ENCODE results near the gene ATP12A.
"Not testable (repeated sequence)": the region's sequence is repeated elsewhere in the genome, so short reads cannot be mapped to it uniquely, and the experiment has no call there.

ATP12A gene

DNA sequence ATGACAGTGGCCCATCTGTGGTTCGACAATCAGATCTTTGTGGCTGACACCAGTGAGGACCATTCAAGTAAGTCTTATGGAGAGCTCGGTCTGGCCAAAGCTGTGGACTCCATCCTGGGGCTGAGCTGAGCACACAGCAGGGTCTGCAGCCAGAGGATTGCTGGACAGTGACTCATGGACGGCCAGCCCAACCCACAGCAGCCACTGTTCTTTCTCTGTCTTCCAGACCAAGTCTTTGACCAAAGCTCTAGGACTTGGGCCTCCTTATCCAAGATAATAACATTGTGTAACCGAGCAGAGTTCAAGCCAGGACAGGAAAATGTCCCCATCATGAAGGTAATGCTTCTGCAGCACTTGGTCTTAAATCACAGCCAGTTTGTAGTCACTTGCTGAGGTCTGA is 12.4 kb downstream of the ATP12A start:
- no peak for DNase-seq

DNA sequence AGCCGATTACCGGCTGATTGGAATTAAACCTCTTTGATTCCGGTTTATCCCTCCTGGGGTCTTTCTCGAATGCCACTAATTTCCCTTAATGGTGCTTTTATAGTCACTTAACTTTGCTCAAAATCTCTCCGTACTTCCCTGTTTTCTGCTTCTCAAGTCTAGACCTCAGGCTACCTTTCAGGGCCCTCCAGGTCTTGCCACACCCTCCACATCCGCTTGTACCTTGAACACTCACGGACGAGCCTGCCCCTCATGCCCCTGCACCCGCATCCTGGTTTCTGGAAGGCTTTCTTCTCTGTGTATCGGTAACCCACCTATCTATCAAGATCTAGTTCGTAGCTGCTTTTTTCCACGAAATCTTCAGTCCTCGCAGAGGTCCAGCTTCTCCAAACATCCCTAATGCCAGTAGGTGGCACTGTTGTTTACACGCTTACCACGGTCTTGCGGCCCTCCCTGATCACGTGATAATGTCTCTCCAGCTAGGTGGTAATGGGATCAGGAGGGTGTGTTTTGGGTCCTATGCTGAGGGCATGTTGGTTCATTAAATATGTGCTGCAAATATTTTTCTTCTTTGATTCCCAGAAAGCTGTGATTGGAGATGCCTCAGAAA is 13.8 kb downstream of the ATP12A start:
- DNase-seq, result peak; percentile 21

DNA sequence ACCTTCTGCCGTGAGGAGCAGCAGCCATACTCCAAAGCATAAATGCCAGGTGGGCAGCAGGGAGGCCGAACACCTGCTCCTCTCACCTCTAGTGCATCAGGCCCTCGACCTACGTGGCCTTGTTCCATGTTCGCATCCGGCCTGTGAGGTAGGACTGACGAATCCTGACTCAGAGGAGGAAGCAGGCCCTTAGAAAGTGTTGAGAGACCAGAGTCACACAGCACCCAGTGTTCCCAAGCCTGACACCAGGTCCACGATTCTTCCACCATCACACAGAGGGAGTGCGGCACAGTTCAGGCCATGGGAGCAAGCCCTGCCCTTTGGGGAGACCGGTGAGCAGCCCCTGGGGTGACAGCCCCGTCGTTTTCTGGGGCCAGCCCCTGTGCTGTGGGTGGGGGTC is 14.7 kb downstream of the ATP12A start:
- no peak for DNase-seq

DNA sequence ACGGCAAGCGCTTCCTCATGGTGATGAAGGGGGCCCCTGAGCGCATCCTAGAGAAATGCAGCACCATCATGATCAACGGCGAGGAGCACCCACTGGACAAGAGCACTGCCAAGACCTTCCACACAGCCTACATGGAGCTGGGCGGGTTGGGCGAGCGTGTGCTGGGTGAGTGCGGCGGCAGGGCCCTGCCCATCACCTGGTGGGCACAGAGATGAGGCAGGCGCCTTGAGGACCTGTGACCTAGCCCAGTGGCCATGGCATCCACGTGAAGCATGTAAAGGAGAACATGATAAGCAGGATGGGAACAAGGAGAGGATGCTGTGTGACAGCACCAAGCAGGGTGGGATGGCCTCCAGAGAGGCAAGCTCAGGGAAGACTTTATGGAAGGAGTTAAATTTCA is 18.5 kb downstream of the ATP12A start:
- no peak for DNase-seq

DNA sequence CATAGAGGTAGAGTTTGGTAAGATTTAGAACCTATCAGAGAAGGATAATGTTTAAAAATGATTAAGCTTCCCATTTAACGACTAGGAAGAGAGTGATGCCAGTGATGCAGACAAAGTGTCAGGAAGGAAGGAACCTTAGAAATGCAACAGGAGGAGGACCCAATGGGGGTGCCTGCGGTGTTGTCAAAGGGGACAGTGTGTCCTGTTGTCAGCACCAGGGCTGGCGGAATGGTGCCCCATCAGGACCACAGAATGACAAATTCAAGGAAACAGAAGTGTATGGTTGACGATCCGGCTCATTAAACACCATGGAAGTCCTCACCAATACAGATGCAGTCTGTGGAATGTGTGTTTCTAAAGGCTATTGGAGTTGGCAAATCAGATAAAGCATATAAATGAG is 19.3 kb downstream of the ATP12A start:
- DNase-seq, result no peak

DNA sequence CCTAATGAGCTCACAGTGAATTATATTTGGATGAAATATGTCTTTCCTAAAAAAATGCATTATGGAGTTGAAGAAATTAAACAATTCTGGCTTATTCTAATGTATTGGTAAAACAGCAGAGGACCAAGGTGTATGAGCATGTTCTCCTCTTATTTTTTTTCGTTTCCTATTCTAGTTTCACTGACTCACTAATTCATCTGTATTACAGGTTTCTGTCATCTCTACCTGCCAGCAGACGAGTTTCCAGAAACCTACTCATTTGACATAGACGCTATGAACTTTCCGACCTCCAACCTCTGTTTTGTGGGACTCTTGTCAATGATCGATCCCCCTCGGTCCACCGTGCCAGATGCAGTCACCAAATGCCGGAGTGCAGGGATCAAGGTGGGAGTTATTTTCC is 20.3 kb downstream of the ATP12A start:
- DNase-seq, result no peak

DNA sequence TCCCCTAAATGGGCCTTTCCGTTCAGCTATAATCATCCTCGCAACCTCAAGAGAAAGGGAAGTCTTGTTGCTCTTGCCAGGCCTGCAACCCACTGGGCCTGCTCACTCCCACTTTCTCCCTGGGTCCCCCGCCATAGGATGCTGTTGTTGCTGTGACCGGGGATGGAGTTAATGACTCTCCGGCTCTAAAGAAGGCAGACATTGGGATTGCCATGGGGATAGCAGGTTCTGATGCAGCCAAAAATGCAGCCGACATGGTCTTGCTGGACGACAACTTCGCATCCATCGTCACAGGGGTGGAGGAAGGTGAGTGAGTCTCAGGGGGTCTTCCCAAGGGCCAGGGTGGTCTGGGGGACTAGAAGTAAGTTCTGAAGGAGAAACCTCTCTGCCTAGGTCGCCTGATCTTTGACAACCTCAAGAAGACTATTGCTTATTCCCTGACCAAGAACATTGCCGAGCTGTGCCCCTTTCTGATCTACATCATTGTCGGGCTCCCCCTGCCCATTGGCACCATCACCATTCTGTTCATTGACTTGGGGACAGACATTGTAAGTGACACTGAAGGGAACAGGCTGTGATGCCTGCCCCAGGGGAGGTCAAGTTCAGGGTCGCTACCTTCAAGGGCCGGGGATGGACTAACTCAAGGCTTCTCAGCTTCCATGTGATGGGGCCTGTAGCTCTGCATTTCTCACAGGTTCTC is 26.8 kb downstream of the ATP12A start:
- DNase-seq, result no peak

DNA sequence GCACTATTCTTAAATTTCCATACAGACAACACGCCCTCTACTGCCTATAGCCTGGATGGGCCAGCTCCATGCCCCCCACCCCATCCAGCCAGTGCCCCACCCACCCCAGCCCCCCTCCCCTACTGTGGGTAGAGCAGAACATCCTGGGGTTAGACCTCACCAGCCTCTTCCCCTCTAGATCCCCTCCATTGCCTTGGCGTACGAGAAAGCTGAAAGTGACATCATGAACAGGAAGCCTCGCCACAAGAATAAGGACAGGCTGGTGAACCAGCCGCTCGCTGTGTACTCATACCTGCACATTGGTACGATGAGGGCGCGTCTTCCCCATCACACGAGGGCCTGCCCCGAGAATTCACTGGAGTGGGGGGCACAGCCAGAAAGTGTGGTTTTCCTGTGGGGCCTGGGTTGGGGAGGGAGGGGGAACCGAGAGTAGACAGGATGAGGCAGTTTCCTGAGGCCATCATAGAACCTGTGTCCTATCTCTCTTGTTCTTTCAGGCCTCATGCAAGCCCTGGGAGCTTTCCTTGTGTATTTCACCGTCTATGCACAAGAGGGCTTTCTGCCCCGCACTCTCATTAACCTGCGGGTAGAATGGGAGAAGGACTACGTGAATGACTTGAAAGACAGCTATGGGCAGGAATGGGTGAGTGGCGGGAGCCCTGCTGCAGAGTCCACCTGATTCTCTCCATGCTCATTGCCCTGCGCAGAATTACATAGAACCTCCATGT is 29.1 kb downstream of the ATP12A start:
- DNase-seq, result no peak

DNA sequence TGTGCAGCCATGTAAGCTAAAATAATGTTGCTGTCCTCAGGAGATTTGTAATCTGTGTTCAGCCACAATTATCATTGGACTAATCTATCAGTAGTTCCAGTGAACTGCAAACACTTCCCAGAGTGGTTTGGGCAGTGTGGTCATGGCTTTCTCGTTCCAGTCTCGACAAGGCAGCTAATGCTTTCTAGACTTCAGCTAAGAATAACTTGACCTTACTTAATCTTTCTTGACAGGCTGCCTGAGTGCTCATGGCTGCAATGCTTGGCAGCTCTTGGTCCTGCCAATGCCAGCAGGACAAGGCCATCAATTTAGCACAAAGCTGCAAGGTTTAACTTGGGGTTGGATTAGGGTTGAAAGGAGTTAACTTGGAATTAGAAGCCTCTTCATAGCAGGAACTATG is 32.8 kb downstream of the ATP12A start:
- no peak for DNase-seq

DNA sequence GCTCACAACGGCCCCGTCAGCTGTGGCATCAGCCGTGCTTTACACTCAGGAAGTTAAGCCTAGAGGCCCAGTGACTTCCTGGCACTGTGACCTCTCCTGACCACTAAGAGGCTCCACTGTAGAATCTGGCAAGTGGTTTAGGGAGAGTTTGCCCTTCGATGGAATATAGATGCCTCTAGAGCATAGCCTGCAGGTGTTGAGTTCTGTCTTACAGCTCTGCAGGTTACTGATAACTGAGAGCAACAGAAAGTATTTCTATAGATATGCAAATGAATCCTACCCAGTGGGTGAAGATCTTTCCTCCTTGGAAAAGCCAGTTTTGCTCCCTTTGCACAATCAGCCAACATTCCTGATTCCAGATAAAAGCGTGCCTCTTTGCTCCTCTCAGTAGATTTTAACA is 35.8 kb downstream of the ATP12A start:
- no peak for DNase-seq

DNA sequence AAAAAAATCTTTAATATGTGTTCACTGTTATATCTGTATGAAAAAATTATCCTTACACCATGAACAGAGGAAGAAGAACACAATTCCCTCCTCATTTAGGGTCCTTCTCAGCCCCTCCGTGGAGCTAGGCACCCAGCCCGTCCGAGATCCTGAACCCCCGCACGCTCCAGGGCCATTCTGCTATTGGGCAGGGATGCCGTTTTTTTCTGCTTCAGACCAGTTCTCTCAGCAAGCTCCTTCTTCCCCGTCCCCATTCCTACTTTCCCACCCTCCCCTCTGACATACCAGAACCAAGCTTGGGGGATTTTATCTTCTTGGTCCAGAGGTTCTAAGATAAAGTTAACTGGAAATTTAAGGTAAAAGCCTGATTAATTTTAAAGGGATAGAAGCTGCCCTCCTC is 36.2 kb downstream of the ATP12A start:
- no peak for DNase-seq

DNA sequence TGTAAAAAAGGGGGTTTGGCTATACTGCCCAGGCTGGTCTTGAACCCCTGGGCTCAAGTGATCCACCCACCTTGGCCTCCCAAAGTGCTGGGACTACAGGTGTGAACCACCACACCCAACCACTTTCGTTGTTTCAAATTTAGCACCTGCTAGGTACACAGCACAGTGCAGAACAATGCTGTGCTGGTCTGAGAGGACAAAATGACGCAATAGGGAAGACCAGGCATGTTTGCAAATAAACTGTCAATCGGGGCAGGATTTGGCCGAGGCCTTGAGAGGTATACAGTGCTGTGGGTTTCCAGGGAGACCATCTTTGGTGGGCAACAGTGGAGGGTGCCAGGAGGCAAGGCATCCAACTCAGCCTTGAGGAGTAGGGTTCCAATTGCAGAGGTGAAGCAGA is 37.0 kb downstream of the ATP12A start:
- DNase-seq, result no peak

DNA sequence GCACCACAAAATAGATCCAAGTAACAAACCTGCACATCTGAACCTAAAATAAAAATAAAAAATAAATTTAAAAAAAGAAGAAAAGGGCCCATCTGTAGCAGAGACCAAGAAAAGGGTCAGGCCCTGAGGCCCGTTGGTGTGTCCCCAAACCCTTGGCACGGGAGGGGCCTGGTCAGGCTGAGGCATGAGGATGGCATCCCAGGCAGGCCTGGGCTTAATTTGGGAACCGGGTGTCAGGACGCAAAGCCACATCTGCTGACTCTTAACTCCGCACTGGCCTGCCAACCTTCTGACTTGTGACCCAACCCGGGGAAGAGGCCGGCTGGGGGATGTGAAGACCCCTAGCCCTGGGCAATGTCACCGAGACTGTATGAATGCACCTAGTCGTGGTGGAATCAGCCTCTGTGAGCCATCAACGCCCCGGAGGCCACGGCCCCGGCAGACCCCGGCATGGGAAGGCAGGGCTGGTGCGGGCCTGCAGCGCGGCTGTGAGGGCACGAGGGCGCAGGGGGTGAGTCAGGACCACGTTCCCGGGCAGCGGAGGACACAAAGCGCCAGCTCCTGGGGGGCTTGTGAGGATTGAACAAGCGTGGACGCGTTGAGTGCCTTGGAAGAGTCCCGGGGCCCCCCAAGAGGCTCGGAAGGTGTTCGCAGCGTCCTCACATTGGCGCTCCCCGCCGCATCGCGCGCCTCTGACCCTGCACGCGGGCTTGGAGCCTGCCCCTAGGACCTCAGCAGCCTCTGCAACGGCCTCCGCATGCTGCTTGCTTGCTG is 38.2 kb downstream of the ATP12A start:
- DNase-seq, result no peak

DNA sequence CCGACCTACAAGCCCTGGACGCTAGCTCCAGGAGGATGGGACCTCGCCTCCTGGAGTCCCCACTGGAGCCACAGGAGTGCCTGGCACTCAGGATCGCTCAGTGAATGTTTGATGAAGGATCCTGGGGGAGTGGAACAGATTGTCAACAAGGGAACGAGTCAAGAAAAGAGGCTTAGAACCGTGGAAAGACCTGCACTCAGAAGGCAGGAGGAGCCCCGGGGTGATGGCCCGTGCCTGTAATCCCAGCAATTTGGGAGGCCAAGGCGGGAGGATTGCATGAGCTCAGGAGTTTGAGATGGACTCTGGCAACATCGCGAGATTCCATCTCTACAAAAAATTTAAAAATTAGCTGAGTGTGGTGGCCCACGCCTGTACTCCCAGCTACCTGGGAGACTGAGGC is 38.9 kb downstream of the ATP12A start:
- no peak for DNase-seq

DNA sequence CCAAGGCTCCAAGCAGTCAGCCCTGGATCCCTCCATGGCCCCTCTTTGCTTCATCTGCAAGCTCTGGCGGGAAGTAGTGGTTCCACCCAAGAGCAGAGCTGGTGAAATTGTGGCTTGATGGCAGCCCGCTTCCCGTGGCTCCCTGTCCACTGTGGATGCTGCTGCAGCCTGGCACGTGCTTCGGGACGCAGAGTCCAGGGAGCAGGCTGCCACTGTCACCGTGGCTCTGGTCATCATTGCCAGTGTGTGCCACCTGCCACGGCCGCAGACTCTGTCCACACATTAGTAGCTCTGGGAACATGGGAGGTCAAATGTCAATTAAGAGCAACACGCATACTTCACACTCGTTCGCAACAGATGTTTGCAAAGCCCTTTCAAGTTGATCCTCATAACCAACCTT is 43.0 kb downstream of the ATP12A start:
- no peak for DNase-seq

DNA sequence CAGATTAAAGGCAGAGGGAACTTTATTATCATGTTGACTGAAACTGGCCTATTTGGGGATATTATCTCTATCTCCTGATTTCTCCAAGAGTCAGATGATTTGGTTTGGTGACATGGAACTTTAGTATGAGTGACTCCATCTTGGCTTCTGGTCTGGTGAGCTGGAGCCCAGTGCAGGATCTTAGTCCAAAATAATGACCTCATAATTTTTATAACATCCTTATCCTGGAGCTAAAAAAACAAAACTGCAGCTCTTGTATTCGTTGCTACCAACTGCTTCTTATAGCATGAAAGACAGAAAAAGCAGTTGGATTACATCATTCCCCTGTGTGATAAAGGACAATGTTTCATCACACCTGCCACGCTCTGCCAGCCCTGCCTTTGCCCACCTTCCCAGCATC is 44.5 kb downstream of the ATP12A start:
- DNase-seq, result no peak

DNA sequence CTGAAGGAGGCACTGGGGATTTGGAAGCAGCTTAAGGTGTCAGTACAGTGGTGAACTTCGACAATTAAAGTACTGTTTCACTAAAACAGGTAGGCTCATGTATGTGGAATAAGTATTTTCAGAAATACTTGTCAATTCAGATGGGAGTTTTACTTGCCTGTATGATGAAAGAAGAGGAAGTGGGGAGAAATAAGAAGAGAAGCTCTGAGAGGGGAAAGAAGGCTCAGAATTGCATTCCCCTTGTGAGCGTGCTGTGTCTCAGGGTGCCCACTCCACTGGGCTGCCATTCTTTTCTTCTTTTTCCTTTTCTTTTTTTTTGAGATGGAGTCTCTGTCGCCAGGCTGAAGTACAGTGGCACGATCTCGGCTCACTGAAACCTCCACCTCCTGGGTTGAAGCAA is 45.2 kb downstream of the ATP12A start:
- no peak for DNase-seq

DNA sequence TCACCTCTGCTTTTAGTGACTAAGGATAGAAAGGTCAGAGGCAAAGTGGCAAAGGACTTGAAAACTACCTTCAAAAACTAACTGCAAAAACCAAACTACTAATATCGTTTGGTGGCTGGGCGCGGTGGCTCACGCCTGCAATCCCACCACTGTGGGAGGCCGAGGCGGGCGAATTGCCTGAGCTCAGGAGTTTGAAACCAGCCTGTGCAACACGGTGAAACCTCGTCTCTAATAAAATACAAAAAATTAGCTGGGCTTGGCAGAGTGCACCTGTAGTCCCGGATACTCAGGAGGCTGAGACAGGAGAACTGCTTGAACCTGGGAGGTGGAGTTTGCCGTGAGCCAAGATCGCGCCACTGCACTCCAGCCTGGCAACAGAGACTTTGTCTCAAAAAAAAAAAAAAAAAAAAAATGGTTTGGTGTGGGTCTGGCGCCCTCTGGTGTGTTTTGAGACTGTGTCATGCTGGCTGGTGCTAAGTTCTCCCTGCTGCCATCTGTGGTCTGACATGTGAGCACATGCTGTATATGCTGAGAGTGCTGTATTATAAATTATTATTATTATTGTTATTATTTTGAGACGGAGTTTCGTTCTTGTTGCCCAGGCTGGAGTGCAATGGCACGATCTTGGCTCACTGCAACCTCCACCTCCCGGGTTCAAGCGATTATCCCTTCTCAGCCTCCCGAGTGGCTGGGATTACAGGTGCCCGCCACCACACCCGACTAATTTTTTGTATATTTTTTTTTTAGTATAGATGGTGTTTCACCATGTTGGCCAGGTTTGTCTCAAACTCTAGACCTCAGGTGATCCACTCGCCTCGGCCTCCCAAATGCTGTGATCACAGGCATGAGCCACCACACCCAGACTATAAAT is 47.8 kb downstream of the ATP12A start:
- DNase-seq, result peak; percentile 53

DNA sequence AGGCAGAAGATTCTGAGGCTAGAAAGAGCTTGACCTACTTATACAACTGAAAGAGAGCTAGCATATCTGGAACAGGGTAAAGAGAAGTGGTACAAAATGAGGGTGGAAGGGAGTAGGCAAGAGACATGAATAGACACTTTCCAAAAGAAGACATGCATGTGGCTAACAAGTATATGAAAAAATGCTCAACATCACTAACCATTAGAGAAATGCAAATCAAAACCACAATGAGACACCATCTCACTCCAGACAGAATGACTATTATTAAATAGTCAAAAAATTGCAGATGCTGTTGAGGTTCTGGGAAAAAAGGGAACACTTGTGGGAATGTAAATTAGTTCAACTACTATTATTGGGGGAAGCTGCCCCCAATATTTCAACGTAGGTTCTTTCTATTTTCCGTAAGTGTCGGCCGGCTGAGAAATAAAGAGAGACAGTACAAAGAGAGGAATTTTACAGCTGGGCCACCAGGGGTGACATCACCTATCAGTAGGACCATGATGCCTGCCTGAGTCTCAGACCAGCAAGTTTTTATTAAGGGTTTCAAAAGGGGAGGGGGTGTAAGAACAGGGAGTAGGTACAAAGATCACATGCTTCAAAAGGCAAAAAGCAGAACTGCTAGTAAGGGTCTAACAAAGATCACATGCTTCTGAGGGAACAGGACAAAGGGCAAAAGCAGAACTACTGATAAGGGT is 50.8 kb downstream of the ATP12A start:
- DNase-seq, result not testable (repeated sequence)

DNA sequence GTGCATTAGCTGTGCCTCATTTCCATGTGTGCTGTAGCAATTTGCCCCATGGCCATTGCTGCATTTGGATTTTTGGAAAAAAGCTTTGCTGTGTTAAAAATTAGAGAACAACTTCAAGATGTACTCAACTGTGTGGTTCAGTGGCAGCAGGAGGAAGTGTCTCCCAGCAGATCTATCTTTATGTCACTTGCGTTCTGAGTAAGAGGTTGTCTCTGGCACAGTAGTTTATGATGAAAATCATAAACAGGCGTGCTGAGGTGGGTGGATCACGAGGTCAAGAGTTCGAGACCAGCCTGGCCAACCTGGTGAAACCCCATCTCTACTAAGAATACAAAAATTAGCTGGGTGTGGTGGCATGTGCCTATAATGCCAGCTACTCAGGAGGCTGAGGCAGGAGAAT is 54.7 kb downstream of the ATP12A start:
- DNase-seq, result no peak

DNA sequence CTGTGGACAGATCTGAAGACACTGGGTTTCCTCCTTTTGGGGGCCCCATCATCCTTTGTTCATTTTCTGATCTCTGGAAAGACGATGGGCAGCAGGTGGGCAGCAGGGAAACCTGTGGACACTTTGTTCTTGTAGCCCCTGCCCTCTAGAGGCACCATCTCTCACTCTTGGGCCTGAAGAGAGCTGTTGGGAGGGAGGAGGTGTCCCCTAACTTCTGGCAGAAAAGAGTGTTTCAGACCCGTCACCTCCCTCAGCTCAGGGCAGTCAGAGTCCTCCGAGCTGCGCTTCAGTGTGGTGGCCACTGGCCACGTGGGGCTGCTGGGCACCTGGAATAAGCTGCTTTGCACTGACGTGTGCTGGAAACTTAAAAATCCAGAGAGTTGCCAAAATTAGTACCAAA is 56.8 kb downstream of the ATP12A start:
- no peak for DNase-seq

DNA sequence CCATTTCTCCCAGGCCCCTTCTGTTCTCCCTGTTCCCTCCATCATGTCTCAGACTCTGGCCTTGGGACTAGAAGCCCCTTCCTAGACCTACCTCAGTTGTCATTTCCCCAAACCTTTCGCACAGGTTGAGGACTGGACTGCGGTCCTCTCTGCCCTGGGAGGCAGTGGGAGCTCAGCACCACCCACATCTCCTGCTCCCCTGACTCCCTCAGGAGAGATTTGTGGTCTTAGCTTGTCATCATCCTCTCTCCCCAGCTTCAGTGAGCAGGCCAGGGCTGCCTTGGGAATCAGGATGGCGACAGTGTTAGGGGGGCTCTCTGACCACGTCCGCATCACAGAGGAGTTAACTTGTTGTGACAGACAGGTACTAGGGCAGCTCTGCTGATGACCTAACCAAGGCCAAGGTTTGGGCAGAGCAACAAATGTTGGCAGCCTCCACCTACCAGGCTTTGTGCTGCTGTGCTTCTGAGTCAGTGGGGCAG is 58.2 kb downstream of the ATP12A start:
- no peak for DNase-seq

All from NCI-H1694 (cell line).